Measurements from ENCODE around the gene EIPR1.

DNA sequence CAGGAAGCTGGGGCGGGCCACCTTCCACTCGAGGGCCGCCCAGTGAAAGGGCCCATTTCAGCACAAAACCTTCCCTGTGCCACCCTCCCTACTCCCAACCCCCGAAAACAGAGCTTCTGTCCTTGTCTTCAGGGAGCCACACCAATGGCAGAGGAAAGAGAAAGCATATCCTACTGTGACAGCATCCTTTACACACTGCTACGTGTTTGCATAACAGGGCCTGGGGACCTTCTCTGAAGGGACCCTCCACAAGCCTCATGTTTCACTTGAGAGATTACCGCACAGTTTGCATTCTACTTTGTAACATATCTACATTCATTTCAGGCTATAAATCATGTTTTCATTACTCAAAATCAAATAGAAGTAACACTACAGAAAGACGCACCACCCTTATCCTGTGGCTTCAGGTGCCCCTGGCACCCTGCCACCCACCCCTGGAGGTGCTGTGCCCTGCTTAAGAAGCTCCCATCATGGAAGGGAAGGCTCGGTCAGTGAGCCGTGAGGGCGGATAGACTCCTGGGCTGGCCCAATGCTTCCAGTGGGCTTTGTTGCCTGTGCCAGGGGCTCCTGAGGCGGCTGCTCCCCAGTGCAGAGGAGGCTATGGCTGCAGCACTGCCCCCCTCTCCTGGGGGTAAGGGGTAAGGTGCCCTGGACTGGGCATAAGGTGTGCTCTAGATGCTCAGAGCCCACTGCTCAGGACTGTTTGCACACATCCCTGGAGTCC is 52.0 kb downstream of the EIPR1 start:
- TF ChIP-seq, protein P1, sequence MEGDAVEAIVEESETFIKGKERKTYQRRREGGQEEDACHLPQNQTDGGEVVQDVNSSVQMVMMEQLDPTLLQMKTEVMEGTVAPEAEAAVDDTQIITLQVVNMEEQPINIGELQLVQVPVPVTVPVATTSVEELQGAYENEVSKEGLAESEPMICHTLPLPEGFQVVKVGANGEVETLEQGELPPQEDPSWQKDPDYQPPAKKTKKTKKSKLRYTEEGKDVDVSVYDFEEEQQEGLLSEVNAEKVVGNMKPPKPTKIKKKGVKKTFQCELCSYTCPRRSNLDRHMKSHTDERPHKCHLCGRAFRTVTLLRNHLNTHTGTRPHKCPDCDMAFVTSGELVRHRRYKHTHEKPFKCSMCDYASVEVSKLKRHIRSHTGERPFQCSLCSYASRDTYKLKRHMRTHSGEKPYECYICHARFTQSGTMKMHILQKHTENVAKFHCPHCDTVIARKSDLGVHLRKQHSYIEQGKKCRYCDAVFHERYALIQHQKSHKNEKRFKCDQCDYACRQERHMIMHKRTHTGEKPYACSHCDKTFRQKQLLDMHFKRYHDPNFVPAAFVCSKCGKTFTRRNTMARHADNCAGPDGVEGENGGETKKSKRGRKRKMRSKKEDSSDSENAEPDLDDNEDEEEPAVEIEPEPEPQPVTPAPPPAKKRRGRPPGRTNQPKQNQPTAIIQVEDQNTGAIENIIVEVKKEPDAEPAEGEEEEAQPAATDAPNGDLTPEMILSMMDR (conservative IDR thresholded peaks at IDR 0.05): no peak
- no peak for TF ChIP-seq ZFX (IDR thresholded peaks at IDR 0.05)
